Activated naive CD4-positive, alpha-beta T cell treated with anti-CD3 and anti-CD28 coated beads, Interleukin-2, amount 50 U/mL, for 72 hours (primary cell): ENCODE results near the gene KLHDC3. TPM values are rescaled to one million over a fixed set of nuclear protein-coding genes. Genes with fewer than 3 reads are reported as not detected.

Source experiments
- ATAC-seq, 2 donors: fragments of 150-1000 bp; cut with Tn5 transposase; 2 replicates each; pipeline ENCODE4 v1.10.0; 2021; ENCODE audit warnings: mild to moderate bottlenecking in 2 of 2, moderate library complexity in 2 of 2
- DNase-seq, 2 donors: peaks; one replicate each; pipeline ENCODE4 v3.0.0; 2021 to 2022; ENCODE audit warnings: low spot score in 2 of 2
- H3K27ac Mint-ChIP-seq, 2 donors: one replicate each; pipeline ENCODE4 v1.8.0; 2022; ENCODE audit warnings: mild to moderate bottlenecking in 2 of 2, mixed read lengths in 2 of 2
- H3K36me3 Mint-ChIP-seq, 2 donors: one replicate each; pipeline ENCODE4 v1.8.0; 2022; ENCODE audit warnings: mixed read lengths in 2 of 2
- H3K9me3 Mint-ChIP-seq, 2 donors: one replicate each; pipeline ENCODE4 v1.8.0; 2022; ENCODE audit warnings: mixed read lengths in 2 of 2
- total RNA-seq, 2 donors: library from RNA; stranded (reverse); gene quantifications; one replicate each; pipeline ENCODE4 v1.2.3, GENCODE V29; 2022

Gene KLHDC3
- total RNA-seq, 2 donors from 2014 or later: 67.7 to 74.0 TPM

GRCh38 chr6:43059168-43060033 is 45.4 kb downstream of the KLHDC3 start, which contains the start of the genes KLC4 and MRPL2:
TSS of gene KLC4 (plus strand) at chr6:43059631. CDS start at chr6:43061336, 1,705 bp downstream.
TSS of gene MRPL2 (minus strand) at chr6:43059434. CDS start at chr6:43059381, 53 bp downstream.
- H3K9me3 Mint-ChIP-seq: no peaks in the 10 kb centered on the region
- H3K36me3 Mint-ChIP-seq: peaks cover 7 to 11% of the 10 kb centered on the region in 2 donors
- H3K27ac Mint-ChIP-seq: peak within 1 kb of the TSS; percentile 95 to 98
- ATAC-seq (peak; percentile 96 to 97), DNase-seq (peak; percentile 90 to 97)

- H3K36me3 Mint-ChIP-seq: peaks cover 0 to 11% of the 10 kb centered on the region in 2 donors
- DNase-seq (no peak), ATAC-seq (no peak)
- peak overlapping the region; percentile 95 to 98 for H3K27ac Mint-ChIP-seq
- no peaks in the 10 kb centered on the region for H3K9me3 Mint-ChIP-seq
These were observed 46.1 kb downstream of the KLHDC3 start for GRCh38 chr6:43060034-43060754.

DNA sequence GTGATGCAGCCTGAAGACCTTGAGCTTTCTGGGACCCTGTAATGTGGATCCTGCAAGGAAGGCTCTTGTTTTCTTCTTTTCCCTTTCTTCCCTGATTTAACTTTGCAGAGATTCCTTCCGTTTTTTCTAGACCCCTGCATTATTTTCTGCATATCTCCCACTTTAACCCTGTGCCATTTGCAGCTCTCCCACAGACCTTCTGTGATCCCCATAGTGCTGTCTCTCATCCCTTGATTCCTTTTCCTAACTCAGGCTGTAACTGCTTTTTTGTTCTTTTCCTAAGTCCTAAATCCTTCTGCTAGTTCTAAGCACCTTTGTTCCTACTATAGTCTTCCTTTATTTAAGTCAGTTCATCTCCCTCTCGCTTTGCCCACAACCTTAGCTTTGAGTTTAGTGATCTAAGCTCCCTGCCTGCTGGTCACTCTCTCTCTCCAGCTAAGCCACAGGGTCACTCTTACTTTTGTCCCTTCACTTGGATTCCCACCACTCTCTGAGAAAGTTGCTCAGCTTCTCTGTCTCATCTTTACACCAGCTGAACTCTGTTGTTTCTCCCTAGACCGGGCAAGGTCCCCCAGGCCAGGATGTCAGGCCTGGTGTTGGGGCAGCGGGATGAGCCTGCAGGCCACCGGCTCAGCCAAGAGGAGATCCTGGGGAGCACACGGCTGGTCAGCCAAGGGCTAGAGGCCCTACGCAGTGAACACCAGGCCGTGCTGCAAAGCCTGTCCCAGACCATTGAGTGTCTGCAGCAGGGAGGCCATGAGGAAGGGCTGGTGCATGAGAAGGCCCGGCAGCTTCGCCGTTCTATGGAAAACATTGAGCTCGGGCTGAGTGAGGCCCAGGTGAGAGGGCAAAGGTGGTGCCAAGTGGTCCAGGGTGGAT is 46.9 kb downstream of the KLHDC3 start:
- Mint-ChIP-seq H3K27ac (no peak overlapping the region), H3K9me3 (no peaks in the 10 kb centered on the region)
- ATAC-seq: no peak

DNA sequence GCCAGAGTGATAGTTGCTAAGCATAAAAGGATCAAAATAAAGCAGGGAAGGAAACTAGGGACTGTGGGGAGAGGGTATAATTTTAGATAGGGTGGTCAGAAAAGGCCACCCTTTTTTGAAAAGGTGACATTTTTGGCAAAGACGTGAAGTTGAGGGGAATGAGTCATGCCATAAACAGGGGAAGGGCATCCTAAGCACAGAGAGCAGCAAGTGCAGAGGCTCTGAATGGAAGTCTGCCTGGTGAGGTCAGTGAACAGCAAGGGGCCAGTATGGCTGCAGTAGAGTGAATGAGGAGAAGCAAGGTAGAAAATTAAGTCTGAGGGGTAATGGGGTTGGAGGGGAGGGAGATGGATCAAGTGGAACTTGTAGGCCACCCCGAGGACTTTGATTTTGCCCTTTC is 47.8 kb downstream of the KLHDC3 start:
- DNase-seq (no peak), ATAC-seq (no peak)
- Mint-ChIP-seq H3K36me3 (peaks cover 0 to 11% of the 10 kb centered on the region in 2 donors), H3K27ac (no peak overlapping the region), H3K9me3 (no peaks in the 10 kb centered on the region)

More for the DNA sequence above, 46.9 kb downstream of the KLHDC3 start:
- peaks cover 0 to 11% of the 10 kb centered on the region in 2 donors for H3K36me3 Mint-ChIP-seq
- DNase-seq: no peak

GRCh38 chr6:43062818-43063217 is 48.8 kb downstream of the KLHDC3 start:
- H3K9me3 Mint-ChIP-seq: no peaks in the 10 kb centered on the region
- peaks cover 0 to 11% of the 10 kb centered on the region in 2 donors for H3K36me3 Mint-ChIP-seq
- H3K27ac Mint-ChIP-seq: no peak overlapping the region
- no peak for ATAC-seq
- DNase-seq: no peak

GRCh38 chr6:43070028-43070632 is 56.1 kb downstream of the KLHDC3 start:
- Mint-ChIP-seq H3K27ac (no peak overlapping the region), H3K9me3 (no peaks in the 10 kb centered on the region), H3K36me3 (peaks cover 0 to 6% of the 10 kb centered on the region in 2 donors)
- peak in 1 of 2 donors; percentile 32 for DNase-seq
- ATAC-seq: peak; percentile 39 to 74

Other genes with a start within 250 kb of the KLHDC3 start
- gene BICRAL, start 232.2 kb upstream of the KLHDC3 start, total RNA-seq: 10 to 100 TPM; 12.4 to 15.0 TPM
- gene RPL7L1, start 134.6 kb upstream of the KLHDC3 start, total RNA-seq: 100 to 1,000 TPM; 120 to 125 TPM
- not detected for gene PTCRA, start 98.2 kb upstream of the KLHDC3 start, total RNA-seq
- gene CNPY3, start 84.8 kb upstream of the KLHDC3 start, total RNA-seq: 10 to 100 TPM; 37.9 to 51.6 TPM
- gene GNMT, start 53.5 kb upstream of the KLHDC3 start, total RNA-seq: 1 to 10 TPM in 1 of 2 donors, under 1 TPM in 1; 0.54 to 1.0 TPM
- 10 to 100 TPM in 1 of 2 donors, 1 to 10 TPM in 1; 7.9 to 13.8 TPM for gene PEX6, start 35.1 kb upstream of the KLHDC3 start, total RNA-seq
- gene PPP2R5D, start 29.7 kb upstream of the KLHDC3 start, total RNA-seq: 10 to 100 TPM; 53.0 to 96.0 TPM
- gene MEA1, start 303 bp upstream of the KLHDC3 start, total RNA-seq: 10 to 100 TPM; 79.4 to 83.6 TPM
- gene RRP36, start 7.4 kb downstream of the KLHDC3 start, total RNA-seq: 10 to 100 TPM; 45.6 to 46.9 TPM
- 10 to 100 TPM; 13.0 to 21.6 TPM for gene CUL7, start 39.6 kb downstream of the KLHDC3 start, total RNA-seq
- gene MRPL2, start 45.2 kb downstream of the KLHDC3 start, total RNA-seq: 10 to 100 TPM; 87.4 to 99.8 TPM
- gene KLC4, start 45.4 kb downstream of the KLHDC3 start, total RNA-seq: 10 to 100 TPM; 19.9 to 50.1 TPM
- gene PTK7, start 62.1 kb downstream of the KLHDC3 start, total RNA-seq: 1 to 10 TPM; 2.9 to 4.7 TPM
- 10 to 100 TPM; 31.0 to 42.7 TPM for gene SRF, start 157.0 kb downstream of the KLHDC3 start, total RNA-seq
- 10 to 100 TPM; 45.7 to 88.0 TPM for gene CUL9, start 167.9 kb downstream of the KLHDC3 start, total RNA-seq
- gene DNPH1, start 215.2 kb downstream of the KLHDC3 start, total RNA-seq: 10 to 100 TPM; 39.3 to 73.5 TPM
- gene TTBK1, start 229.2 kb downstream of the KLHDC3 start, total RNA-seq: under 1 TPM; 0.09 to 0.37 TPM